Measurements from ENCODE around the gene CHST6.
"Not testable (repeated sequence)": the region's sequence is repeated elsewhere in the genome, so short reads cannot be mapped to it uniquely, and the experiment has no call there.

The CHST6 gene

GRCh38 chr16:75476817-75477216 lies 18.4 kb downstream of the CHST6 start:
- DNase-seq (ENCODE audit: low read depth), result no peak
- H3K4me3 ChIP-seq (ENCODE audit: control insufficient read depth, low read depth, low read length), result no peak overlapping the region
- no peak for TF ChIP-seq CTCF (IDR thresholded peaks at IDR 0.05; ENCODE audit: control insufficient read depth, insufficient read depth, low read depth, low read length, missing control alignments)

GRCh38 chr16:75475420-75475847 lies 19.8 kb downstream of the CHST6 start:
- no peak for DNase-seq (ENCODE audit: low read depth)
- no peak overlapping the region for H3K4me3 ChIP-seq (ENCODE audit: control insufficient read depth, low read depth, low read length)
- no peak for TF ChIP-seq CTCF (IDR thresholded peaks at IDR 0.05; ENCODE audit: control insufficient read depth, insufficient read depth, low read depth, low read length, missing control alignments)

- no peak overlapping the region for H3K4me3 ChIP-seq (ENCODE audit: control insufficient read depth, low read depth, low read length)
These were observed 22.0 kb downstream of the CHST6 start for GRCh38 chr16:75472908-75473877.

GRCh38 chr16:75471723-75472633 lies 23.3 kb downstream of the CHST6 start:
- peak; percentile 20 for DNase-seq (ENCODE audit: low read depth)
- no peak overlapping the region for H3K4me3 ChIP-seq (ENCODE audit: control insufficient read depth, low read depth, low read length)
- peak; percentile 83 for TF ChIP-seq CTCF (IDR thresholded peaks at IDR 0.05; ENCODE audit: control insufficient read depth, insufficient read depth, low read depth, low read length, missing control alignments)

More at GRCh38 chr16:75472908-75473877, 22.0 kb downstream of the CHST6 start:
- no peak for TF ChIP-seq CTCF (IDR thresholded peaks at IDR 0.05; ENCODE audit: control insufficient read depth, insufficient read depth, low read depth, low read length, missing control alignments)
- no peak for DNase-seq (ENCODE audit: low read depth)

- no peak for DNase-seq (ENCODE audit: low read depth)
- no peak for TF ChIP-seq CTCF (IDR thresholded peaks at IDR 0.05; ENCODE audit: control insufficient read depth, insufficient read depth, low read depth, low read length, missing control alignments)
- H3K4me3 ChIP-seq (ENCODE audit: control insufficient read depth, low read depth, low read length), result no peak overlapping the region
These were observed 28.5 kb downstream of the CHST6 start for GRCh38 chr16:75466760-75467159.

GRCh38 chr16:75464122-75464918 lies 30.9 kb downstream of the CHST6 start, which contains the start of gene TMEM170A:
TSS of gene TMEM170A (minus strand) at chr16:75464689. CDS start at chr16:75464600, 89 bp downstream.
- peak; percentile 93 for DNase-seq (ENCODE audit: low read depth)
- peak within 1 kb of the TSS; percentile 89 for H3K4me3 ChIP-seq (ENCODE audit: control insufficient read depth, low read depth, low read length)
- peak; percentile 100 for TF ChIP-seq CTCF (IDR thresholded peaks at IDR 0.05; ENCODE audit: control insufficient read depth, insufficient read depth, low read depth, low read length, missing control alignments)

GRCh38 chr16:75463389-75464121 lies 31.7 kb downstream of the CHST6 start:
- peak overlapping the region; percentile 89 for H3K4me3 ChIP-seq (ENCODE audit: control insufficient read depth, low read depth, low read length)
- DNase-seq (ENCODE audit: low read depth), result not testable (repeated sequence)

Measured in AG09309 (cell line).